ENCODE data around the gene KLK2. TPM values are rescaled to one million over a fixed set of nuclear protein-coding genes. Genes with fewer than 3 reads are reported as not detected.

Gene KLK2
- total and polyA plus RNA-seq, 9 donors, result not detected

GRCh38 chr19:50830266-50831025, 42.8 kb upstream of the KLK2 start:
- H3K4me3 ChIP-seq, result no peak overlapping the region
- no peaks in the 10 kb centered on the region for H3K9me3 ChIP-seq
- no peaks in the 10 kb centered on the region for H3K27me3 ChIP-seq
- no peak for DNase-seq
- no peak for TF ChIP-seq CTCF (IDR thresholded peaks at IDR 0.05)
- TF ChIP-seq POLR2A (IDR thresholded peaks at IDR 0.05), result no peak
- TF ChIP-seq EP300 (IDR thresholded peaks at IDR 0.05), result no peak
- intact Hi-C loops (cut with DNase I), result no loop called here
- 22 to 32% (median 23%) methylated on average over 17 of the region's 17 CpGs for WGBS, 3 donors
- no peaks in the 10 kb centered on the region for H3K36me3 ChIP-seq
- H3K27ac ChIP-seq, result no peak overlapping the region
- H3K4me1 ChIP-seq (ENCODE audit: insufficient read depth), result no peaks in the 10 kb centered on the region

GRCh38 chr19:50831026-50831396, 42.2 kb upstream of the KLK2 start:
- Histone ChIP-seq H3K9me3 (no peaks in the 10 kb centered on the region), H3K4me1 (ENCODE audit: insufficient read depth) (no peaks in the 10 kb centered on the region), H3K36me3 (no peaks in the 10 kb centered on the region), H3K27me3 (no peaks in the 10 kb centered on the region), H3K27ac (no peak overlapping the region), H3K4me3 (no peak overlapping the region)
- 71 to 77% (median 74%) methylated on average over 7 of the region's 7 CpGs for WGBS, 3 donors
- intact Hi-C loops (cut with DNase I), result no loop called here
- no peak for DNase-seq
- TF ChIP-seq CTCF (IDR thresholded peaks at IDR 0.05), result no peak
- no peak for TF ChIP-seq POLR2A (IDR thresholded peaks at IDR 0.05)
- TF ChIP-seq EP300 (IDR thresholded peaks at IDR 0.05), result no peak

- TF ChIP-seq EP300 (IDR thresholded peaks at IDR 0.05) (no peak), CTCF (IDR thresholded peaks at IDR 0.05) (no peak), POLR2A (IDR thresholded peaks at IDR 0.05) (no peak)
- DNase-seq, result no peak
- Histone ChIP-seq H3K4me3 (no peak overlapping the region), H3K4me1 (ENCODE audit: insufficient read depth) (no peaks in the 10 kb centered on the region), H3K27ac (no peak overlapping the region), H3K9me3 (no peaks in the 10 kb centered on the region), H3K27me3 (no peaks in the 10 kb centered on the region), H3K36me3 (no peaks in the 10 kb centered on the region)
- intact Hi-C loops (cut with DNase I), result no loop called here
- WGBS, 3 donors, result 79 to 86% (median 85%) methylated on average over 8 of the region's 8 CpGs
Observed at GRCh38 chr19:50832666-50833065, 40.6 kb upstream of the KLK2 start.

GRCh38 chr19:50833117-50833801, 40.0 kb upstream of the KLK2 start, which contains the start of gene KLK15:
Gene KLK15 (minus strand): TSS chr19:50833574. CDS start chr19:50831492, 2,082 bp downstream.
- H3K4me3 ChIP-seq, result no peak within 1 kb of the TSS
- no peak within 1 kb of the TSS for H3K27ac ChIP-seq
- H3K36me3 ChIP-seq, result no peaks in the 10 kb centered on the region
- no peaks in the 10 kb centered on the region for H3K27me3 ChIP-seq
- no peaks in the 10 kb centered on the region for H3K9me3 ChIP-seq
- DNase-seq, result no peak
- no peaks in the 10 kb centered on the region for H3K4me1 ChIP-seq (ENCODE audit: insufficient read depth)
- WGBS, 3 donors, result 42 to 59% (median 44%) methylated on average over 8 of the region's 8 CpGs
- TF ChIP-seq EP300 (IDR thresholded peaks at IDR 0.05) (no peak), CTCF (IDR thresholded peaks at IDR 0.05) (no peak), POLR2A (IDR thresholded peaks at IDR 0.05) (no peak)
- intact Hi-C loops (cut with DNase I), result no loop called here
